NCI-H82 (cell line): ENCODE measurements around the gene VPS33A.

Source experiments
- DNase-seq: peaks from one replicate; lab custom pipeline; 2025; lab: John Stamatoyannopoulos, UW

VPS33A gene

DNA sequence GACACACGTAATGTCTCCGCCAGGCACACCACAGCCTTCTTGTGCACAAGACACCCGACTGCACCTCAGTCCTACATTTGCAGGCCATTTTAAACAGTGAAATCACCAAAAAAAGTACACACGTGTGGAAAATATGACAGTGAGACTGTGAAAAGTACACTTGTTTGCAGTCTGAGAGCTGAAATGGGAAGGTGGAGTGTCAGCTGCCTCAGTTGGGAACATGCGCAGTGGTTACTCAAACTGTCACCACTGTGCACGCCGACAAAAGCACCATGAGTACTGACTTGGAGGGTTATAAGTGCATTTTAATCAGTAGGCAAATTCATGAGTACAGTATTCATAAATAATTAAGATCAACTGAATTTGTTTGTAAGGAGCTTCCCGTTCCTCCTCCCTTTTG, 15.8 kb downstream of the VPS33A start:
- DNase-seq, result no peak

DNA sequence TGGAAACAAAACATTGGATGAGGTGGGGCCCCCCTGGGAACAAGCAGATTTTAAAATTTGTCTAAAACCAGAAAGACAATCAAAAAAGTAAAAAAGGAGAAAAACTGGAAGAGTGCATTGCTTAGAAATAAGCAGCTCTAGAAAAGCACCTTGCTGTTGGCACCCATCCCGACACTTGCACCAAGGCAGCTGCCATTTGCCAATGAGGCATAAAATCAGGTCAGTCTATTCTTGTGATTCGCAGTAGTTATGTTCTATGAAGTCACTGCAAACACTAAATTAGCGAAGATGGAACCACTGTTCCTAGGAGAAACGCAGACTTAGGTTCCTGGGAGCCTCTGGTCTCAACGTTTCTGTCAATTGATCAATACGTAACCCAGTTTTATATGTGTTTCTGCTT, 16.2 kb downstream of the VPS33A start:
- DNase-seq, result no peak

- no peak for DNase-seq
These were observed 20.7 kb downstream of the VPS33A start for GRCh38 chr12:122245553-122245952.

DNA sequence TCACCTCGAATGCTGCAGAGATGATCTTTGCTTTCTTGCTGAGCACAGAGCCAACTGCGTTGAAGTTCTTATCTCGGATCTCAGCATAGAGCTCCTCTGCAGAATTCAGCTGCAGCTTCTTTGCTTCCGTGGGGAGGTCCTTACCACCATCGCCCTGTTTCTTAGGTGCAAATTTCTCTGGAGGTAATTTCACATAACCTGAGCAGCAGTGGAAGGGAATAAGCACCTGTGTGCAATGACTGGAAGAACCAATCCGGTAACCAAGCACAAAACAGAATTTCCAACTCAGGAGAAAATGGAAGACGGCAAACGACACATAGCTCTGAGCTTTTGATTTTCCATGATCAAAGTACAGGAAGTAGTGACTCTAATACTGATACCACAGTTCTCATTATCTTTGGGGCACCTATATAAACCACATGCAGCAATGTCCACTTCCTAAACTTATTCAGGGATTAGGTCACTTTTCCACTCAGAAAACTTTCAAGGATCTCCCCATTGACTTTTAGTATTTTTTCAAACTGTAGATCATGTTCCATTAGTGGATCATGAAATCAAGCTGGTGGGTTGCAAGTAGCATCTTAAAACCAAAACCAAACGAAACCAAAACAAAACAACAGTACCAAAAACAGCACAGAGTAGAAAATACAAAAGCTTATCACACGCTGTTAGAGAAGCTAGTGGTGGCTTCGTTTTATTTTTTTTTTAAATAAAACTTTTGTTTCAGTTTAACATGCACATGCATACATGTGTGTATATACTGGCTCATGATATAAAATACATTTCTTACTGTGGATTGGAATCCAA, 21.5 kb downstream of the VPS33A start:
- DNase-seq, result no peak

DNA sequence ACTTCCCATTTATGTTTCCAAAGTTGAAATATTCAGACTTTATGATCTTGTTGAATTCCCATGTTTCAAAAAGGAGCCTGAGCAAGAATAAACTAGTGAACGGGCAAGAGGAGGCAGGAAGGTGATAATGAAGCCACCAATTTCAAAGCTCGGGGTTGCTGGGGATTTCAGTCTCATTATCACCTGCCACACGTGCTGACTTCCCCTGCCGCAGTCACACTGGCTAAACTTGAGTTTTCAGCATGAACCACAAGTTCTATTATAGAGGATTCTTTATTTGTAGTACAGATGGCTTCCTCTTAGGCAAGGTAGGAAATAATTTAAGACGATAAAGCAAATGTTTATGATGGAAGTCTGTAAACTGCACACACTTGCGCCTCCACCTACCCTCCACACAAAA, 22.3 kb downstream of the VPS33A start:
- DNase-seq, result no peak

DNA sequence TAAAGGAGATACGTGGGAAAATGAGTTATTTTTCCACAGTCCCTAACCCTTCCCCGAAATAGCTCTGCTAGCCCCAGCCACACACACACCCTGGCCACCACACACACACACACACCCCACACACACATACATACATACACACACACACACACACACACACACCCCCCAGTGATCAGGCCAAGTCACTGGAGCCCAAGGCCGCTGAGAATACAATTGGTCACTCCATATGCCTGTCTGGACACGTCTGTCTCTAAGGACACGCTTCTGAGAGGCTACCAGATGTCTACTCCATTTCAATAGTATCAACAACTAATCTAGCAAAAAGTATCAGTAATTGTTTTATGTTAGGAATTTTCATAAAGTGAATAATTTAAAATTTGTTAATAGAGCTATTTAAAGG, 27.4 kb downstream of the VPS33A start:
- no peak for DNase-seq

GRCh38 chr12:122235741-122236140, 30.6 kb downstream of the VPS33A start:
- no peak for DNase-seq

DNA sequence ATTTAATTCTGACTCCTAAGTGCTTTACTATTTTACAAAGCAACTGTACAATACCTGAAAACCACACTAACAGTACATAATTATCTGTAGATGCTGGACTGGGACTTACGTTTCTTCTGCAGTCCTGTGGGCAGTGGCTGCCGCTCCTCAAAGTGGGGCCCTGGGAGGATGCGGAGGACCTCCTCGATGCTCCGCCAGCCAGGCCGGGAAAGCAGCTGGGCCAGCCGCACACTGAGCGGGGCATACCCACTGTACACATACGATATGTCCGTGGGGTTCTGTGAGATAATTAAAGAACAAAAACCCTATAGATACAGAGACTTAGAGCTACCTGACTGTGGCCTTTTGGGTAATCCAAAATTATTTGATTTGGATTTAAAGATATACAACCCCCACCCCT, 33.6 kb downstream of the VPS33A start:
- DNase-seq, result no peak

DNA sequence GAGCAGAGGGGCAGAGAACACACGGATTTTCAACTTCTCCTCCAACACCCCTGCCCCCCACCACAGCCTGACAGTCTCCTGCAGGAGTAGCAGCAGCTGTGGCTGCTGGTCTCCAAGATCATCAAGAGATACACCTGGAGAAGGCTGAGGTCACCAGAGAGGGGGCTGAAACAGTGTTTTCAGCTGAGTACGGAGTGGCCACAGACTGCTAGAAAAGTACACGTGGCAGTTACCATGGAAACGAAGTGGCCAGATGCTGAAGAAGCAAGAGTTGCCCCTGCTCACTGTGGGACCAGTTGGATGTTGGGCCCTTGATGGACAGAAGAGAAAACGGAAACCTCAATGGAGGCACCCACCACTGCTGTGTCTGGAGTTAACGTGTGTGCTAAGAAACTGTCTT, 35.5 kb downstream of the VPS33A start:
- DNase-seq, result no peak

DNA sequence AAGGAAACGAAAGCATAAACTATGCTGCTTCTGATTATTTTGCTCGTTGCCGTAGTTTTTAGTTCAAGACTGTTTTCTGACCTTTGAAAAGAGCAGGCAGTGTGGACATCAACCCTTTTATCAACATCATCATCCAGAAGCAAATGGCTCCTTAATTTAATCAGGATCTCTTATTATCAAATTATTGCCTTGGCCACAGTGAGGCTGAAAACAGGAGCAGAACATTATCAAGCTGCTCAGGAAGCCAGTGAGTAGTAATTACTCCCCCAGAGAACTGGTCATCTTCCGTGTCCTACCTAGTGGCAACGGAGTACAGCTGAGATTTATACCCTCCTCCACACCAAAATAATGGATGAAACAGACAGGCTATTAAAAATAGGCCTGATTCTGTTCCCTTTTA, 38.2 kb downstream of the VPS33A start:
- DNase-seq, result no peak

- DNase-seq, result peak; percentile 55
These were observed 39.0 kb downstream of the VPS33A start for GRCh38 chr12:122227341-122227740.

DNA sequence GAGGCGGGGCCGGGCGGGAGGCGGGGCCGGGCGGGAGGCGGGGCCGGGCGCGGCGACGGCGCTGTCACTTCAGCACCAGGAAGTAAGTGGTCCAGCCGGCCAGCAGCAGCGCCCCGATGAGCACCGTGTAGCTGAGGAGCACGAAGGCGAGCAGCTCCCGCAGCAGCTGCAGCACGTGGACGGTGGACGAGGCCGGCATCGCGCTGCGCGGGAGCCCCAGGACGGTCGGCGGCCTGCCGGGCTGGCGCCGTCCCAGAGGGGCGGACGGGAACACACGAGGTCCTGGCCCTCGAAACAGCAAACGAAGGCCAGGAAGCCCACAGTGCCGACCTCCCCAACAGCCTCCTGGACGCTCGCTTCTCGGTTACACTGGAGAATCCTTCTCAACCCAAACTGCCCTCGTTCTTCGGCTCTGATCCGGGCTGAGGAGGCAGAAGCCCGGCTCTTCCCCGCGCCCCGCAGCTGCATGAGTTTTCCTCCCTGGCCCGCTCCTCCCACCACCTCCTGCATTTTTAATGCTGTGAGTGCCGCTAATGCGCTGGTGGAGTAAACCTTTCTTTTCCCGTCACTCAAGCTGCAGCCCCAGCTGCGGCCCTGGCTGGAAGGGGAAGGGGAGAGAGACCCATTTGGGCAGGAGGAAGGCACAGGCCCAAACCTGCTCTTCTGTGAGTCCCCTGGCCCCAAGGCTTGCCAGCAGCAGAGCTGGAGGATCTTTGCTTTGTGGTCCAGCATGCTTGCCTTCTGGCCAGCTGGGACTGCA, 39.7 kb downstream of the VPS33A start:
- DNase-seq, result peak; percentile 62

DNA sequence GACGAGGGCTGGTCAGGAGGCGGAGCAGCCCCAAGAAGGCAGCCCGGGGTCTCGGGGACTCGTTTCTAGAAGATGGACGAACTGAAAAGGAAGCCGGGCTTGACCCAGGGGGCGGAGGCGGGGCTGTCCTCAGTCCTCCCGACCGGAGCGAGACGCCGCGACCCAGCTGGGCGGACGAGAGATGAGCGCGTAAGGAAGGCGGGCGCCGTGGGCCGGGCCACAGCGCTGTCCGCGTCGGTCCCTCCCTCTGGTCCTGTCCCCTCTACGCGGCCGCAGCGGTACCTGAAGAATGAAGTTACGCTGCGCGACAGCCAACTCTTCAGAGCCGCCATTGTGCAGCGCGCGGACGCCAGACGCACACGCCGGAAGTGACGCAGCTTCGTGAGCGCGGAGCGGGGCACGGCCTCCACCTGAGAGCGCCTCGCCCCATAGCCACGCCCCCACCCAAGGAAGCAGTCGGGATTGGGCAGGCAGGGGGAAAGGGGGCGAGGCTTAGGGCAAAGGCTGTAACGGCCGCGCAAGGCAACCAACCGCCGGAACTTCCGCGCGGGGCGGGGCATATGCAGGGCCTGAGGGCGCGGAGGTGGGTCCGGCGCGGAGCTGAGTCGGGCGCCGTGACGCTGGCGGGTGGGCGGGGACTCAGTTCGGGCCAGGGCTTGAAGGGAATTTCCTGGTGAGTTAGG, 40.5 kb downstream of the VPS33A start, which contains the start of gene DIABLO:
Gene DIABLO (minus strand): TSS at position 370 of the 683 bp plus-strand sequence. CDS start 38 bp downstream, at position 332.
- DNase-seq, result peak; percentile 100

- no peak for DNase-seq
These were observed 49.8 kb downstream of the VPS33A start for GRCh38 chr12:122216445-122216844.

- no peak for DNase-seq
These were observed 50.5 kb downstream of the VPS33A start for GRCh38 chr12:122215771-122216170.

- DNase-seq, result no peak
These were observed 58.0 kb downstream of the VPS33A start for GRCh38 chr12:122208073-122208820.

DNA sequence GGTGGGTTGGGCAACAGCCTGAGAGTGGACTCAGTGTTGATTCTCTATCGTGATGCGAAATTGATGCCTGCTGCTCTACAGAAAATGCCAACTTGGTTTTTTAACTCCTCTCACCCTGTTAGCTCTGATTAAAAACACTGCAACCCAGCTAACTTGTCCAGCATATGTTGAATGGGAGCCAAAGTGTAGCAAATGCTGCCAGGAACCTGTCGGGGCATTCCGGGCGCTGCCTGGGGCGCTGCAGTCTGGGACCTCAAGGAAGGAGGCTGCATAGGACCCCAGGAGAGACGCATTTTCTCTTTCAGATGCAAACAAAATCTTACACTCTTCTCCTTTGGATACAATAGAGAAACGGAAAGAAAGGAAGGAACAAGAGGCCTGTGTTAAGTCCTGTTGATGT, 58.9 kb downstream of the VPS33A start:
- DNase-seq, result no peak

GRCh38 chr12:122206976-122207375, 59.3 kb downstream of the VPS33A start:
- no peak for DNase-seq

DNA sequence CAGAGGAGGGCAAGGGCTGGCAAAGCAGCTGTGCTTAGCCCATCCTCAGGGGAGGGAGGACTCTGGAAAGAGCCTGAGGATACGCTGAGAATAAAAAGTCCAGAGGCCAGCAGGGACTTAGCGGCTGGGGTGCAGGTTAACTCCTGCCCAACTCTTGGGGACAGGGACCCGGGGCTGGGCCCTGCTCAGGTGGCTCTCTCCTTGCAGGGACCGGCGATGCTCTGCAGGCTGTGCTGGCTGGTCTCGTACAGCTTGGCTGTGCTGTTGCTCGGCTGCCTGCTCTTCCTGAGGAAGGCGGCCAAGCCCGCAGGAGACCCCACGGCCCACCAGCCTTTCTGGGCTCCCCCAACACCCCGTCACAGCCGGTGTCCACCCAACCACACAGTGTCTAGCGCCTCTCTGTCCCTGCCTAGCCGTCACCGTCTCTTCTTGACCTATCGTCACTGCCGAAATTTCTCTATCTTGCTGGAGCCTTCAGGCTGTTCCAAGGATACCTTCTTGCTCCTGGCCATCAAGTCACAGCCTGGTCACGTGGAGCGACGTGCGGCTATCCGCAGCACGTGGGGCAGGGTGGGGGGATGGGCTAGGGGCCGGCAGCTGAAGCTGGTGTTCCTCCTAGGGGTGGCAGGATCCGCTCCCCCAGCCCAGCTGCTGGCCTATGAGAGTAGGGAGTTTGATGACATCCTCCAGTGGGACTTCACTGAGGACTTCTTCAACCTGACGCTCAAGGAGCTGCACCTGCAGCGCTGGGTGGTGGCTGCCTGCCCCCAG, 60.0 kb downstream of the VPS33A start:
- DNase-seq, result no peak

DNA sequence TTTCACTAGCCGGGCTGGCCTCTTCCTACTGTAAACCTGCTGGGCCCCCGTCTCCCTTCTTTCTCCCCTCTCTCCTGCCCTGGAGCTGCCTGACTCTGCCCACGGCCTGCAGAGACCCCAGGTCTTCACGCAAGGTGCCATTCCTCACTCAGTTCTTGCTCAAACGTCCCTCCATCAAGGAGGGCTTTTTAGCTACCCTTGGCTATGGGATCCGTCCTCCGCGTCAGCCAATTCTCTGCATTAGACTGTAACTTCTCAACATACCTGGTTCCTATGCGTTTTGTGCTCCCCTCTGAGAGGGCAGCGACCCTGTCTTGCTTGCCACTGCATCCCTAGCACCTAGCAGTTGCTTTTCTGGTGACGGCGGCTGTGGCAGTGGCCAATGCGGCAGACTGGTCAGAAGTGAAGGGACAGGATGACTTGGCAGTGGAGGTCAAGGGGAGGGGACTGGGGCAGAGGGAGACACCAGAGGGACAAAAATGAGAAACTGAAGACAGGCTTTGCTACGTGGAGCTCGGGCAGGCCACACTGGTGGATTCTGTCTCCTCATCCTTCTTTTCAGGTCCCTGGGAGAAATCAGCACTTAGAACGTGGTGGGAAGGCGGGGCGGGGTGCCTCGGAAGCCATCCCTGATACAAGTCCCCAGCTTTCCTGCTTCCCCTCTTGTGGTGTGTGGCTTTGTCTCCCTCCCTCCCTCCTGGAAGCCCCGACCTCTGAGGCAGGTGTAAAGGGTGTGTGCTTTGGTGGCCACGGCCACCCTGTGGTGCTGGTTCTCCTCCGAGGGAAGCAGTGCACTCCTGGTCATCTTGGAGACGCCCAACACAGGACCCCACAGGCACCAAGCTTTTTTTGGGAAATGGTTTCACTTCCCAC, 61.0 kb downstream of the VPS33A start:
- DNase-seq, result peak; percentile 39
